SK-N-SH (cell line): Measurements from ENCODE around the gene DLX4.

Source experiments
- CTCF ChIP-seq: fragments of 200-600 bp; sonication (generic); IDR thresholded peaks from 2 replicates; pipeline ENCODE4 v1.6.1; 2017; ENCODE audit warnings: antibody characterized with exemption, mild to moderate bottlenecking, moderate library complexity
- GABPA ChIP-seq: IDR thresholded peaks from 2 replicates; pipeline ENCODE4 v1.4.0; 2012; ENCODE audit warnings: low read depth, mild to moderate bottlenecking
- POLR2AphosphoS5 ChIP-seq: IDR thresholded peaks from 2 replicates; pipeline ENCODE4 v1.6.1; 2012; ENCODE audit warnings: low read depth, low read length
- RAD21 ChIP-seq: IDR thresholded peaks from 2 replicates; pipeline ENCODE4 v1.6.1; 2012; ENCODE audit warnings: mild to moderate bottlenecking, low read length
- SMC3 ChIP-seq: IDR thresholded peaks from 2 replicates; pipeline ENCODE4 v1.6.1; 2012; ENCODE audit warnings: low read depth, low read length, improper control_type of control experiment

- TF ChIP-seq GABPA (no peak), CTCF (no peak), RAD21 (no peak), SMC3 (no peak), POLR2AphosphoS5 (no peak)
These were observed 1.8 kb upstream of the DLX4 start for GRCh38 chr17:49967205-49967604.
